Esophagus squamous epithelium (tissue), 4 donors: ENCODE data around the gene DMKN.

Experiments
- POLR2A ChIP-seq, 4 donors: fragments of 450-650 bp; IDR thresholded peaks; one replicate each; pipeline ENCODE4 v1.6.1; 2017; ENCODE audit warnings: antibody characterized with exemption in 4 of 4, mild to moderate bottlenecking in 4 of 4, moderate library complexity in 3 of 4
- TF ChIP-seq, protein P1 (sequence below), 6 experiments: fragments of 450-650 bp in 4 of 6; fragments of 200-600 bp in 2 of 6; sonication (generic) in 2 of 6; IDR thresholded peaks; one replicate each; pipeline ENCODE4 v1.5.1; 2016 to 2019; ENCODE audit warnings: antibody characterized with exemption in 6 of 6, mild to moderate bottlenecking in 4 of 6, moderate library complexity in 4 of 6

GRCh38 chr19:35498220-35498619, 15.2 kb downstream of the DMKN start:
- TF ChIP-seq, protein P1, sequence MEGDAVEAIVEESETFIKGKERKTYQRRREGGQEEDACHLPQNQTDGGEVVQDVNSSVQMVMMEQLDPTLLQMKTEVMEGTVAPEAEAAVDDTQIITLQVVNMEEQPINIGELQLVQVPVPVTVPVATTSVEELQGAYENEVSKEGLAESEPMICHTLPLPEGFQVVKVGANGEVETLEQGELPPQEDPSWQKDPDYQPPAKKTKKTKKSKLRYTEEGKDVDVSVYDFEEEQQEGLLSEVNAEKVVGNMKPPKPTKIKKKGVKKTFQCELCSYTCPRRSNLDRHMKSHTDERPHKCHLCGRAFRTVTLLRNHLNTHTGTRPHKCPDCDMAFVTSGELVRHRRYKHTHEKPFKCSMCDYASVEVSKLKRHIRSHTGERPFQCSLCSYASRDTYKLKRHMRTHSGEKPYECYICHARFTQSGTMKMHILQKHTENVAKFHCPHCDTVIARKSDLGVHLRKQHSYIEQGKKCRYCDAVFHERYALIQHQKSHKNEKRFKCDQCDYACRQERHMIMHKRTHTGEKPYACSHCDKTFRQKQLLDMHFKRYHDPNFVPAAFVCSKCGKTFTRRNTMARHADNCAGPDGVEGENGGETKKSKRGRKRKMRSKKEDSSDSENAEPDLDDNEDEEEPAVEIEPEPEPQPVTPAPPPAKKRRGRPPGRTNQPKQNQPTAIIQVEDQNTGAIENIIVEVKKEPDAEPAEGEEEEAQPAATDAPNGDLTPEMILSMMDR (IDR thresholded peaks at IDR 0.05), result no peak
- TF ChIP-seq POLR2A (IDR thresholded peaks at IDR 0.05), result no peak
